ENCODE data around the gene LRBA. TPM values are rescaled to one million over a fixed set of nuclear protein-coding genes. Genes with fewer than 3 reads are reported as not detected.
A peak's percentile ranks its signal among the peaks of the same experiment; 100 is the strongest.

Gene LRBA
- polyA plus RNA-seq, 1 donor, result 25.7 TPM

GRCh38 chr4:150656891-150657290 lies 358.2 kb downstream of the LRBA start:
- DNase-seq, result no peak

- no peak for DNase-seq
Observed at GRCh38 chr4:150650751-150651150, 364.3 kb downstream of the LRBA start.

- DNase-seq, result no peak
Observed at GRCh38 chr4:150648123-150648522, 367.0 kb downstream of the LRBA start.

GRCh38 chr4:150647008-150647407 lies 368.1 kb downstream of the LRBA start:
- DNase-seq, result no peak

- no peak for DNase-seq
Observed at GRCh38 chr4:150641612-150642011, 373.5 kb downstream of the LRBA start.

- DNase-seq, result no peak
Observed at GRCh38 chr4:150632639-150633038, 382.4 kb downstream of the LRBA start.

- DNase-seq, result no peak
Observed at GRCh38 chr4:150628073-150628472, 387.0 kb downstream of the LRBA start.

GRCh38 chr4:150625033-150625432 lies 390.1 kb downstream of the LRBA start:
- no peak for DNase-seq

GRCh38 chr4:150624055-150624454 lies 391.0 kb downstream of the LRBA start:
- no peak for DNase-seq

- peak; percentile 20 for DNase-seq
Observed at GRCh38 chr4:150619042-150619441, 396.0 kb downstream of the LRBA start.

- DNase-seq, result no peak
Observed at GRCh38 chr4:150609131-150609530, 406.0 kb downstream of the LRBA start.

- DNase-seq, result no peak
Observed at GRCh38 chr4:150600812-150601445, 414.2 kb downstream of the LRBA start.

- no peak for DNase-seq
Observed at GRCh38 chr4:150599547-150599946, 415.5 kb downstream of the LRBA start.

- no peak for DNase-seq
Observed at GRCh38 chr4:150598909-150599308, 416.2 kb downstream of the LRBA start.

GRCh38 chr4:150593996-150594395 lies 421.1 kb downstream of the LRBA start:
- DNase-seq, result no peak

- no peak for DNase-seq
Observed at GRCh38 chr4:150591904-150592303, 423.2 kb downstream of the LRBA start.

- no peak for DNase-seq
Observed at GRCh38 chr4:150591406-150591805, 423.7 kb downstream of the LRBA start.

- no peak for DNase-seq
Observed at GRCh38 chr4:150590631-150591030, 424.5 kb downstream of the LRBA start.

GRCh38 chr4:150589157-150589556 lies 425.9 kb downstream of the LRBA start:
- DNase-seq, result no peak

GRCh38 chr4:150588316-150588715 lies 426.8 kb downstream of the LRBA start:
- DNase-seq, result no peak

GRCh38 chr4:150586162-150586810 lies 428.8 kb downstream of the LRBA start:
- no peak for DNase-seq

- DNase-seq, result no peak
Observed at GRCh38 chr4:150585611-150586010, 429.5 kb downstream of the LRBA start.

- no peak for DNase-seq
Observed at GRCh38 chr4:150584111-150584915, 430.8 kb downstream of the LRBA start.
